A549 treated with AZD2906 at 1 μM for 4 hours (cell line): ENCODE data around the gene ATP2A2. TPM values are rescaled to one million over a fixed set of nuclear protein-coding genes. Genes with fewer than 3 reads are reported as not detected.

Source experiments
- total RNA-seq: library from RNA; stranded (reverse); fragments of 200-300 nt; extraction: Qiagen RNA extraction; gene quantifications from 5 replicates; pipeline ENCODE4 v1.2.3, GENCODE V29; 2022

The ATP2A2 gene
- total RNA-seq, result 232 to 280 TPM (median 270 TPM) in 5 replicates

GRCh38 chr12:110280779-110281548 is at the start of gene ATP2A2:
Gene ATP2A2 (plus strand): TSS chr12:110281247. CDS start chr12:110281790, 543 bp downstream.

Other genes starting within 250 kb of the ATP2A2 start
- gene C12orf76, start 232.7 kb upstream of the ATP2A2 start, total RNA-seq, result 6.6 to 7.6 TPM (median 7.0 TPM) in 5 replicates
- gene IFT81, start 156.9 kb upstream of the ATP2A2 start, total RNA-seq, result 12.1 to 22.4 TPM (median 16.6 TPM) in 5 replicates
- gene ANAPC7, start 122.5 kb downstream of the ATP2A2 start, total RNA-seq, result 46.4 to 54.7 TPM (median 49.7 TPM) in 5 replicates
- 433 to 773 TPM (median 446 TPM) in 5 replicates for gene ARPC3, start 169.1 kb downstream of the ATP2A2 start, total RNA-seq
- gene GPN3, start 187.0 kb downstream of the ATP2A2 start, total RNA-seq, result 31.7 to 35.7 TPM (median 32.1 TPM) in 5 replicates
- 17.5 to 20.1 TPM (median 18.4 TPM) in 5 replicates for gene FAM216A, start 187.6 kb downstream of the ATP2A2 start, total RNA-seq
- 143 to 164 TPM (median 156 TPM) in 5 replicates for gene VPS29, start 220.9 kb downstream of the ATP2A2 start, total RNA-seq
- 0.22 to 0.32 TPM (median 0.26 TPM) in 5 replicates for gene RAD9B, start 221.1 kb downstream of the ATP2A2 start, total RNA-seq